Activated T-cell treated with anti-CD3 and anti-CD28 coated beads for 48 hours (primary cell): ENCODE measurements around the gene ZDHHC13.
"Not testable (repeated sequence)": the region's sequence is repeated elsewhere in the genome, so short reads cannot be mapped to it uniquely, and the experiment has no call there.

Experiments
- DNase-seq: peaks from one replicate; pipeline ENCODE4 v3.0.0-alpha.2; 2020; ENCODE audit warnings: low read depth

Gene ZDHHC13

DNA sequence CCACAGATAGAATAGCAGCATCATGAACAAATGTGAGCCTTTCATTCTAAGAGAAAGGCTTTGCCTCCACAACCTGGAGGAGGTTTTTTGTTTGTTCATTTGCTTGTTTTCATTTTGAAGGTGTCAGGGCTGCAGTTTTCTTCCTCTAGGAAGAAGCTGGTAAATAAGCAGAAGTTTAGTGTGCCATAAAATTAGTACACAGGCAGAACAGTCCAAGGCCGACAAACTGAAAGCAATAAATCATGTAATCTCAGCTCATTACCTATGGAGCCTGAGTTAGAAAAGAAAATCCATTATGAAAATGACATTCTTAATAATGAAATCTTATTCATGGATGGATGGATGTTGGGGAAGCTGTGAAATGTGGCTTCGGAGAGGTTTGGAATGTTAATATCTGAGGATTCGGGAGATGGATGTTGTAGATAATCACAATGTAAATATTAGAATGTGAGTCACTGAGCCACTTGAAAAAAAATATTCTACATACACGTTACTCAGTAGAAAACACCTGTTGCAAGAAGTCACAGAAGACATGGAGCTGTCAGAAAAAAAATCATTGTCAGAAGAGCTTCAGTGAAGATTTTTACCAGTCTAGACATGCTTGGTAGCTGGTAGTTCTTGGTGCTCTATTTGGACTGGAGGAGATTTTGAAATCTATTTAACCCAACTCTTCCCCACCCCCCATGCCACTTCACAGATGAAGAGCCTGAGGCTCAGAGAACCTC is 15.0 kb upstream of the ZDHHC13 start:
- no peak for DNase-seq

DNA sequence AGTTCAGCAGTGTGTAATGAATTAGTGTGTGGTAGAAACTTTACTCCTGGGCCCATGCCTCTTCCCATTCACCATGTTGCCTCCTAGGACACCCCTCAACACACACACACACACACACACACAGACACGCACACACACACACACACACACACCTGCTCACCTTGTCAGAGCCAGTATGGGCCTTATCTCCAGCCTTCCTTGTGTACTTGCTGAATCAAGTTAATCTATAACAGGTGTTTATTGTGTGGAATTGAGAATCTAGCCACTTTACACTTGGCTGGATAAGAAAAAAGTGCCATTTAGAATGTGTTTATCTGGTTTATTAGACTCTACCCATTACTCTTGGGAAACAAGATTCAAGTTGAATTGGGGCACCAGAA is 14.5 kb upstream of the ZDHHC13 start:
- no peak for DNase-seq

DNA sequence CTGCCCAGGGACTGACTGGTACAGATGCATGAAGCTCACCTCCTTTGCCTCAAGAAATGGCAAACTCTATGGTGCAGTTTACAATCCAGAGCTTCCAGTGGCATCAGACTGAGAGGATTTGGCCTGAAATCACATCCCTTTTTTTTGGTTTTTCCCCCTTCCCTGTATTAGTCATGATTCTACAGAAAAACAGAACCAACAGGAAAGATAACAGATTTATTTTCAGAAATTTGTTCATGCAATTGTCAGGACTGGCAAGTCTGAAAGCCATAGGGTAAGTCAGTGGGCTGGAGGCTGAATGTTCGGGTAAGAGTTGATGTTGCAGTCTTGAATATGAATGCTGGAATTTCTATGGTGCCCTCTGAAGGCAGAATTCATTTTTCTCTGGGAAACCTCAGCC is 12.0 kb upstream of the ZDHHC13 start:
- no peak for DNase-seq

DNA sequence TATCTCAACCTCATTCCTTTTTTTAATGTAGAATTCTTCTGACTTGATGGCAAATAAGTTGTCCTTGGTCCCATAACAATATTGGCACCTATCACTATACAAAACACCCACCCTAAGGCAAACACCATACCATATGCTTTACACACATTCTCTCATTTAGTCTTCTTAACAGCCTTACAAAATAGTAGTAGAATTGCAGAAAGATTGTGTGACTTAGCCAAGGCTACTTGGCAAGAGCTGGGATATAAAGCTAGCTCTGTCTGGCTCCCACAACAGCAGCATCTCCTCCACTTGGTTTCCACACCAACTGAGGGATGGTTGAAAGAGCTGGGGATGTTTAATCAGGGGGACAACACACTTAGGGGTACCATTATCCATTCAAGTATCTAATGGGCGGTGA is 9.8 kb upstream of the ZDHHC13 start:
- no peak for DNase-seq

DNA sequence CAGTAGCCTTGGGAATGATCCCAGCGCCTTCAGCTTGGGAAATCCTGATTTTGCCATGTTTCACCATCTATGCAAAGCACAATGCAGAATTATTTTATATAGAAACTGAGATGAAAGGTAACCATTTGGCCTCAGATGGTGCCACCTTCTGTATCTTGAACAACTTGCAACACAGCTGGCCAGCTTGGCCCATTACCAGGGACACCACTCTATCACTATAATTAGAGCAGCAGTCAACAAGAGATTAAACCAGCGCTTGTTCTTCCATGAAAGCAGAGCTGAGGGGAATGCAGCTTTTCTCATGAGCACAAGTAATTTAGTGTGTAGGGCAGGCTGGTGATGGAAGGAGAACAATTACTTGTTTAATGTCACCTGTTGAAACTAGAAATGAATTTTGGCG is 6.7 kb upstream of the ZDHHC13 start:
- DNase-seq: no peak

DNA sequence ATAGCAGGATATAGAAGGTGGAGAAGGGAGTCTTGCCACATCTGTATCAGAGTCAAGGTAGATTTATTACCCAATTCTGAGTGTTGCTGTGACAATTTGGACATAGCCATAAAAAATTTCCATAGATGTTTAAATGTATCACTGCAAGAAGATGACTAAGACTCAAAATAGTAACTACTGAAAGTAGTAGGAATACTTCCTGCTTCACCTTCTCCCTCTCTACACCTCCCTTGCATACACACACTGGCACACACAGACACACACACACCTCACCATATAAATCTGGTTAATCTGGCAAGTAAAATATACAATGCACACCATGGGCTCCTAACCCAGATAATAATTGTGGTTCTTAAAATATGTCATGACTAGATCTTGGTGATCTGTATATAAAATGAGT is 5.2 kb upstream of the ZDHHC13 start:
- no peak for DNase-seq

DNA sequence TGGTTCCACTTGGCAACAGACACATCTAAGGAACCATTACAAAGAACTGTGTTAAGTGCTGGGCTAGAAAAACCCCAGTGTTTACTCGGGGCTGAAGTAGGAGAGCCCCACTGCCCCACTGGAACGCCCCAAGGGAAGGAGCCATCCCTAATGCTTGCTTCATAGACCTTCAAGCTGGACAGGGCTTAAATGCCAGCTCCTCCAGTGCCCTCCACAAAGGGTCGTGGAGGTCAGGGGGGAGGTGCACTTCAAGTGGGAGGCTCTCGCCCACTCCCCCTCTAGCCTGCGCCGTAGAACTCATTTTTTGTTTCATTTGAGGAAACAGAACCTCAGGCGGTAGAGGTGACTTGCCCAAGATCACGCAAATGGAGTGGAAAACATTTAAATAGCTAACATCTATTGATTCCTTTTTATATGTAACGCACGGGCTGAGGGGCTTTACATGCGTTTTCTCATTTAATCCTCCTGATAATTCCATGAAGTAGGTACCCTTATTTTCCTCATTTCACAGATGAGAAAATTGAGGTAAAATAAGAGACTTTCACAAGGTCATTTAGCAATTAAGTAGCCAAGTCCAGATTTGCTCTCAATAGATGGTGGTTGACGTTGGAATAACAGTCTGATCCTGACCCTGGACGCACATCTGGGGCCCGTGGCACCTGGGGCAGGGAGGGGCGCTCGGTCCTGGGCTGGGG is 545 bp upstream of the ZDHHC13 start:
- DNase-seq: no peak

DNA sequence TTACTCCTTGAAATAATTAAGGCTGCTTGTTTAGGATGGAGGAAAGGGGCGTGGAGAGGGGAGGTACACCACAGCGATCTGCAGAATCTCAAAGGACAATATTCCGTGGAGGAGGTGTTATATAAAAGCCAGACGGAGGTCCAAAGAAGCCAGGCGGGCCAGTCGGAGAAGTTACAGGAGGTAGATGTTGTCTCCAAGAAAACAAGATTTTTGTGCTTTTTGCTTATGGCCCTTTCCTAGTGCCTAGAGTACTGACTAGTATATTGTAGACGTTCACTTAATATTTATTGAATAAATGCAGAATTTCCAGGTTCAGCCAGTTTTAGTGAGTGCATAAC is 761 bp downstream of the ZDHHC13 start:
- DNase-seq: no peak

DNA sequence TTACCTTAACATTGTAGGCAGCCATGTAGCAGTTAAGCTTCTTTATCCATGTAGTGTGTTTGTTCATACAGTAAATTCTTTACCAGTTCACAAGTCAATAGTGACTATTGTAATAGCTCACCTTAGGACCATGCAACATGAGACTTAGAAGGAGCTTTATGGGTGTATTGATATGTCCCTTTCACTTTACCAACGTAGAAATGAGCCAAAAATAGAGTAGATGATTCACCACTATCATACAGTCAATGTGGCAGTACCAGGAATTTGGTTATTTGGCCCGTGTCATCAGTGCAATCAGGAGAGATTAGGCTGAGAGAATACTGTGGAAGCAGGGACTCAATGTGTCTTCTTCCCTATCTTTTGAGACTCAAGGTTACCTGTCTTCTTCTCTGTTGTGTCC is 4.7 kb downstream of the ZDHHC13 start:
- no peak for DNase-seq

DNA sequence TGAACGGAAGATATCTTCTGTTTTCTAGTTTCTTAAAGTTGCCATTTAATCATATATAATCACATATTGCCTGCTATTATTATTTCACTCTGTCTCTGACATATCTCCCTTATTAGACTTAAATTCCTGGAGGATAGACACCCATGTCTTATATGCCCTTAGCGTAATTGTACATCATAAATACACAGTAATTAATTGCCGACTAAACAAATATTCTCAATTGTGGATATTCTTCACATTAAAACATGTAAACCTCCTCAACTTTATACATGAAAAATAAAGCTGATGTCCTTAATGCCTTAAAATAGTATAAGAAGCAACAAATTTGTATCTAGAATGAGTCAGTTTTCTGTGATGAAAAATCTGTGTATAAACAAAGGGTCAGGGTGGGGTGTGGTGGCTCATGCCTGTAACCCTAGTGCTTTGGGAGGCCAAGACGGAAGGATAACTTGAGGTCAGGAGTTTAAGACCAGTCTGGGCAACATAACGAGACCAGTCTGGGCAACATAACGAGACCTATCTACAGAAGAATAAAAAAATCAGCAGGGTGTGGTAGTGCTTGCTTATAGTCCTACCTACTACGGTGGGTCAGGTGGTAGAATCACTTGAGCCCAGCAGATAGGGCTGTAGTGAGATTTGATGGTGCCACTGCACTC is 6.1 kb downstream of the ZDHHC13 start:
- no peak for DNase-seq

DNA sequence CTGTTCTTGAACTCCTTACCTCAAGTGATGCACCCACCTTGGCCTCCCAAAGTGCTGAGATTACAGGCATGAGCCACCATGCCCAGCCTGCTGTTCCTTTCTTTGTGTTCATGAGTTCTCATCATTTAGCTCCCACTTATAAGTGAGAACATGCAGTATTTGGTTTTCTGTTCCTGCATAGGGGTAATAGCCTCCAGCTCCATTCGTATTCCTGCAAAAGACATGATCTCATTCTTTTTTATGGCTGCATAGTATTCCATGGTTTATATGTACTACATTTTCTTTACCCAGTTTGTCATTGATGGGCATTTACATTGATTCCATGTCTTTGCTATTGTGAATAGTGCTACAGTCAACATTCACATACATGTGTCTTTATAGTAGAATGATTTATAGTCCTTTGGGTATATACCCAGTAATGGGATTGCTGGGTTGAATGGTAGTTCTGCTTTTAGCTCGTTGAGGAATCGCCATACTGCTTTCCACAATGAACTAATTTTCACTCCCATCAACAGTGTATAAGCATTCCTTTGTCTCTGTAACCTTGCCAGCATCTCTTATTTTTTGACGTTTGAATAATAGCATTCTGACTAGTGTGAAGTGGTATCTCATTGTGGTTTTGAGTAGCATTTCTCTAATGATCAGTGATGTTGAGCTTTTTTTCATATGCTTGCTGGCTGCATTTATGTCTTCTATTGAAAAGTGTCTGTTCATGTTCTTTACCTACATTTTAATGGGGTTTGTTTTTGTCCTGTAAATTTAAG is 9.8 kb downstream of the ZDHHC13 start:
- DNase-seq: not testable (repeated sequence)

DNA sequence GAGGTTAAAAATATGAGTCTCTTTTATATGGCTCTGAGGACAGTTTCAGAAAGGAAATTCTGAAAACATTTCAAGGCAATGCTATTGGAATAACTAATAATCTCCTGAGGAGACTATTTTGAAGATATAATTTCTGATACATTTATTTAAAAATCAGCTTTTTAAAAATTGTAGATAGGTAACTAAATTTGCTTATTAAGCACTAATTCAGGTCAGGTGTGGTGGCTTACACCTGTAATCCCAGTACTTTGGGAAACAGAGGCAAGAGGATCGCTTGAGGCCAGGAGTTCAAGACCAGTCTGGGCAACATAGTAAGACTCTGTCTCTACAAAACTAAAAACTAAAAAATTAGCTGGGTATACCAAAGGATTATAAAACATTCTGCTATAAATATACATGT is 17.0 kb downstream of the ZDHHC13 start:
- DNase-seq: no peak

DNA sequence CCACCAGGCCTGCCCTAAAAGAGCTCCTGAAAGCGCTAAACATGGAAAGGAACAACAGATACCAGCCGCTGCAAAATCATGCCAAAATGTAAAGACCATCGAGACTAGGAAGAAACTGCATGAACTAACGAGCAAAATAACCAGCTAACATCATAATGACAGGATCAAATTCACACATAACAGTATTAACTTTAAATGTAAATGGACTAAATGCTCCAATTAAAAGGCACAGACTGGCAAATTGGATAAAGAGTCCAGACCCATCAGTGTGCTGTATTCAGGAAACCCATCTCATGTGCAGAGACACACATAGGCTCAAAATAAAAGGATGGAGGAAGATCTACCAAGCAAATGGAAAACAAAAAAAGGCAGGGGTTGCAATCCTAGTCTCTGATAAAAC is 19.9 kb downstream of the ZDHHC13 start:
- not testable (repeated sequence) for DNase-seq

DNA sequence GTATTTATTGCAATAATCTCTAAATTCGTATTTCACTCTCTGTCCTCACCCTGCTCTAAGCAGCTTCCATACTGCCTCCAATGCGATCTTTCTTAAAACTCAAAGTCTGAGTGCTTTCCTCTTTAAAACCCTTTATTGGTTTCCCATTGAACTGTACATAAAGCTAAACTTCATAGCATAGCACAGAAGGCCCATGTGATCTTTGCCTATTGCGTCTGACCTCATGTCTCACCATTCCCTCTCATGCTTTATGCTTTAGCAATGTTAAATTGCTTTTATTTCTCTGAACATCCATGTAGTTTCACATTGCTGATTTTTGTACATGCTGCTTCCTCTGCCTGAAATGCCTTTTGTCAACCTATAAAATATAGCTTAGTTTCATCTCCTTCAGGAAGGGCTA is 28.4 kb downstream of the ZDHHC13 start:
- DNase-seq: no peak

DNA sequence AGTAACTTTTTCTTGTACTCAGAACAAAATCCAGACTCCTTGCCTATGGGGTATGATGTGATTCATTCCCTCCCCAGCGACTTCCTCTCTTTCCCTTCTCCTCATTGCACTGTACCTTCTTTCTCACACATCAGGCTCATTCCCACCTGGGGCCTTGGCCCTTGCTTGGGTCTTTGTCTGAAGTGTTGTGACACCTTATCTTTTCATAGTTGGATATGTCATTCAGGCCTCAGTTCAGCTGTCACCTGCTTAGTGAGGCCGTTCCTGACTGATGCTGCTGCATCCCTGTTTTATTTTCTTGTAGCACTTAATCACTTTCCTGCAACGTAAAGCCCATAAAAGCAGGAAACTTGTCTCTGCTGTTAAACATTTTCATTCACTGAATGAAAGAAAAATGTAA is 39.9 kb downstream of the ZDHHC13 start:
- DNase-seq: no peak

DNA sequence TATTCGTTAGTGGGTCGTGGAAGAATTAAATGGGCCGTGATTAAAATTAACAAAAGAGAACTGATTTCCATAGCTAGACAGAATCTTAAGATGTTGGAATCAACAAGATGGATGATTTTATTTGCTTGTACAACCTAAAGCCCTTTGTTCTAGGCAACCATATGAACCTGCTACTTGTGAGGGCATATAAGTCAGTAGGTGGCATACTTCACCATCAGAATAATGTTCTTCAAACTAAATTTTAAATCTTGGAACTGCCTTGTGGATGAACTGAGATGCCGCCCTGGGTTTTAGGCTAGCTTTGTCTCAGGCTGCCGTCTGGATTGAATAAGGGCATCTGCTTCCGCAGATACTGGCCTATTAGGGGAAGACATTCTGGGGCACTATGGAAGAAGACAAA is 43.9 kb downstream of the ZDHHC13 start:
- DNase-seq: no peak

DNA sequence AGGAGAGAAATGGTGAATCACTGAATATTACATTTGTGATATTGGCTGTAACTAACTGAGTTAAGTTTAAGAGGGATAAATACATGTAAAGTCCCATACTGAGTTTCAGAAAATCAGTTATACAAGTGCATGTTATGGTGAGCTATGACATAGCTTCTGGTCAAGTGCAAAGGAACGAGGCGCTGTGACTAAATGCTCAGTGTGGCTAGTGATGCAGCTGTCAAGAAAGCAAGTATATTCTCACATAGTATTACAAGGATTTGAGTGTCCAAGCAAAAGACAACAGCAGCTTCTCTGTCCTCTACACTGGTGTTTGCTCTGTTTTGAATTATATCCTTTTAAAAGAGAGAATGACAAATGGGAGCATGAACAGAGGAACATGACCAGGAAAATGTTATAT is 44.7 kb downstream of the ZDHHC13 start:
- DNase-seq: no peak

DNA sequence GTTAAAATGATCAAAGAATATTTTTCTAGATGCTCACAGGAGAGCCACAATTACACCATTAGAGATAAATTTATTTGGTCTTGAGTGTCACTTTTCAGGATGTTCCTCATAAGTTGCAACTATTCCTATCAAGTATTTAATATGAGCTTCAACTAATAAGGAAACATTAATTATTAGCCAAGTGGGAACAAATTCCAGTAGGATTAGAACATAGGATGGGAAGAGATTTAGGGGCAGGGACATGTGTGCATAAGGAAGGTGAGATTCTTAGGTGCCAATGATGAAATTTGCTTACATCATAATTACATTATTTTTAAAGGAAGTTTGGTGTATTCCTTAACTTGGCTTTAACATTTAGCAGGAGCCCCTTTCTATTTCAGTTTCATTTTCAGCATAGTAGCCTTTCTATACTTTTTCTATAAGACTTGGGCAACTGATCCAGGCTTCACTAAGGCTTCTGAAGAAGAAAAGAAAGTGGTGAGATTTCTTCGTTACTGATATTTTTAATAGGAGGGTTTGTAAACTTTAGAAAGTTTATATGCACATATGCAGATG is 46.1 kb downstream of the ZDHHC13 start:
- DNase-seq: no peak

DNA sequence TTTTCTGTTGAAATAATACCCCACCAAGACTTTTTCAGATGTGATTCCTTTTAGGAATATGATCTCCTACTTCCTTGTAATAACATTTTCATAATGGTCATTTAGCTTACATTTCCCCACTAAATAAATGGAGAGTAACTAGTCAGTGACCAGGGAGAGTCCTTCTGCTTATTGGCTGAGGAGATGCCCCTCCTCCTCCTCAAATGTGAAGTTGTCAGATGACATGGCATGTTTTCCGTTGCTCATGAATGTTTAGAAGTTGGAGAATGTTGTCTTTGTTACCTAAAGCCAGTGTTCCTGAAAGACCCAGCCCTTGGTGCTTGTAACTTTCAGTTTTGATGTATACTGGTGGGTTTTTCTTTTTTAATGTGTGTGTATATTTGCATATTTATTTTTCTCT is 46.6 kb downstream of the ZDHHC13 start:
- no peak for DNase-seq

DNA sequence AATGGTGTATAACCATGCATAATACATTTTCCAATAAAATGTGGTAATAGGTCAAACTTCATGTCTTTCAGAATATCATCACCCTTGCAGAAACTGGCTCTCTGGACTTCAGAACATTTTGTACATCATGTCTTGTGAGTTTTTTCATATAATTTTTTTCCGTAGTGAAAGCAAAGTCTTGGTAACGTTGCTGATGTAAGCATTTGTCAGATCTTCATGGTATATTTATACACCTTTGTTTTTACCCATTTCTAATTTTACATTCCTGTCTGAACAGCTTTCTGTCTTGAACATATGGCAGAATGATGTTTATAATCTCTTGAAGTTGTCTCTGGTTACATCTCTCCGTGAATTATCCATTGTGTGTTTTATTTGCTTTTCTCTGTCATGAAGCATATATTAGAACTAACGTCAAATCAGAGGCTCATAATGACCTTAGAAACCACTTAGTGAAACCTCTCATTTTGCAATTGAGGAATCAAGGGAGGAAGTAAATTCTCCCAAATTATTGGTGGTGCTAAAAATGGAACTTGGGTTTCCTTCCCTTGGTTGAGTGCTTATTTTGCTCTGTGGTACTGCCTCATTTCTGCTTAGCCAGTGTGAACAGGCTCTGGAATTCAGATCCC is 47.4 kb downstream of the ZDHHC13 start:
- no peak for DNase-seq

DNA sequence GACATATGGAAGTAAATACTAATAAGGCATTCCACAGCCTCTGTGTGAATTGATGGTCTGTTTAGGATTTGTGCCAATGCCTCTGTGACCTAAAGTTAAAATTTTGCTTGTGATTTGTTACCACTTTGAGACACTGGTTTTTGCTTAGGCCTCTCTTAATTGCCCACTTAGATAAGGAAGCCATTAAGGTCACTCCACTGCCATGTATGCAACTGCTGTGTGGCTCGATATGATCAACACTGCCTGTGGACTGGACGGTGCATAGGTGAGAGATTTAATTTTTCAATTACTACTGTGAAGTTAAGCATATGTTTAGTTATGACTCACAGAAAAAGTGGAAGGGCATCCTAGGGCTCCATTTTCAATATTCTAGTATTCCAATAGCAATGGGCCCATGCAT is 47.9 kb downstream of the ZDHHC13 start:
- no peak for DNase-seq

DNA sequence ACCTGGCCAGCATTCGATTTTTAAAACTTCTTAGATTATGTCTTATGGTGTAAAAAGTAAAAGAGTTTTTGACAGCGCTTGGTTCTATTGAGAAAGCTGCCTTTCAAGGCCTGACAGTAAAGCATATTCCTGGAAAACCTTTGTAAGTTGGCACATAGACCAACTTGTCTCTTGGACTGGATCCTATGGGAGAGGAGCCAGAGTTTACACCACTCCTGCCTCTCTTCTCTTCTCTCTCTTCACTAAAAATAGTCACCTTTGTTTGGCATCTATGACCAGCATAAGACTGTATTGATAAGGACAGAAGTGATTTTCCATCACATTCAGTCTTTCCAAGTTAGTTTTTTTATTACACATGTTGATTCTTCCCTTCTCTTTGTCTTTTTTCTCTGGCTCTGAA is 51.1 kb downstream of the ZDHHC13 start:
- no peak for DNase-seq
